Esophagus muscularis mucosa (tissue), 4 donors: ENCODE data around the gene ZBTB44. TPM values are rescaled to one million over a fixed set of nuclear protein-coding genes. Genes with fewer than 3 reads are reported as not detected.

Experiments
- DNase-seq: peaks from one replicate; pipeline ENCODE4 v3.0.0-alpha.2; 2017; ENCODE audit errors: extremely low spot score
- H3K27ac ChIP-seq, 4 donors: fragments of 200-600 bp; sonication (generic); replicated peaks in 1 of 4; 1 replicate in 3 of 4; 2 replicates in 1 of 4; pipeline ENCODE4 v1.5.1; 2016 to 2019; ENCODE audit warnings: mild to moderate bottlenecking in 1 of 4
- H3K27me3 ChIP-seq, 4 donors: fragments of 200-600 bp; sonication (generic); one replicate each; pipeline versions ENCODE4 v1.5.1 to v1.6.0; 2016 to 2019
- H3K36me3 ChIP-seq, 4 donors: fragments of 200-600 bp; sonication (generic); one replicate each; pipeline ENCODE4 v1.5.1; 2016 to 2019
- H3K4me1 ChIP-seq, 4 donors: fragments of 200-600 bp; sonication (generic); one replicate each; pipeline ENCODE4 v1.5.1; 2016 to 2019
- H3K4me3 ChIP-seq, 4 donors: fragments of 200-600 bp; sonication (generic); 1 replicate in 2 of 4; 2 replicates in 2 of 4; pipeline ENCODE4 v1.5.1; 2016 to 2019; ENCODE audit warnings: mild to moderate bottlenecking in 4 of 4, moderate library complexity in 1 of 4
- H3K9me3 ChIP-seq, 4 donors: fragments of 200-600 bp; sonication (generic); 1 replicate in 3 of 4; 2 replicates in 1 of 4; pipeline ENCODE4 v1.5.1; 2016 to 2019
- CTCF ChIP-seq, 3 experiments: fragments of 200-600 bp in 2 of 3; fragments of 450-650 bp in 1 of 3; sonication (generic) in 2 of 3; IDR thresholded peaks; one replicate each; pipeline ENCODE4 v1.5.1; 2017 to 2019; ENCODE audit warnings: antibody characterized with exemption in 3 of 3, mild to moderate bottlenecking in 2 of 3, moderate library complexity in 1 of 3
- EP300 ChIP-seq: sonication (generic); formaldehyde crosslinking; IDR thresholded peaks from one replicate; pipeline ENCODE4 v1.6.1; 2017; ENCODE audit warnings: antibody characterized with exemption
- POLR2A ChIP-seq: fragments of 450-650 bp; IDR thresholded peaks from one replicate; pipeline ENCODE4 v1.6.1; 2017; ENCODE audit warnings: antibody characterized with exemption, moderate library complexity, mild to moderate bottlenecking, low read depth
- POLR2AphosphoS5 ChIP-seq, 2 donors: sonication (generic); formaldehyde crosslinking; IDR thresholded peaks; one replicate each; pipeline ENCODE4 v1.6.1; 2017; ENCODE audit warnings: antibody characterized with exemption in 2 of 2
- WGBS: methylation state at CpG from one replicate; pipeline ENCODE4 v1.1.5; 2018; 5-methylcytosine and 5-hydroxymethylcytosine counted together
- intact Hi-C: fragments of 100-400 bp; cut with DNase I; formaldehyde crosslinking; loops from one replicate; pipeline ENCODE4 v1.15.1; 2023
- small RNA-seq, 3 donors: library from RNA; depleted of rRNA; stranded (forward); fragments of <200 nt; gene quantifications; one replicate each; pipeline ENCODE3, GENCODE V24; 2016
- total RNA-seq, 4 donors: library from RNA; depleted of rRNA; stranded (reverse); fragments of >200 nt; gene quantifications; one replicate each; pipeline versions ENCODE4 v1.1.0 to v1.2.1, GENCODE V29; 2016

Gene ZBTB44
- total RNA-seq, 4 donors from 2014 or later, result 50.4 to 86.4 (median 65.3) TPM

GRCh38 chr11:130179396-130180306, 135.1 kb downstream of the ZBTB44 start:
- intact Hi-C loops, result no loop called here
- Histone ChIP-seq H3K27me3 (no peaks in the 10 kb centered on the region), H3K9me3 (peaks cover 0 to 5% (median 0%) of the 10 kb centered on the region in 4 donors), H3K36me3 (no peaks in the 10 kb centered on the region), H3K4me1 (peaks cover 6 to 42% (median 15%) of the 10 kb centered on the region in 4 donors), H3K4me3 (no peak overlapping the region), H3K27ac (no peak overlapping the region)
- TF ChIP-seq POLR2AphosphoS5 (IDR thresholded peaks at IDR 0.05) (no peak), CTCF (IDR thresholded peaks at IDR 0.05) (no peak), POLR2A (no peak), EP300 (no peak)
- WGBS, result 88% methylated on average over 18 of the region's 21 CpGs
- DNase-seq, result no peak

DNA sequence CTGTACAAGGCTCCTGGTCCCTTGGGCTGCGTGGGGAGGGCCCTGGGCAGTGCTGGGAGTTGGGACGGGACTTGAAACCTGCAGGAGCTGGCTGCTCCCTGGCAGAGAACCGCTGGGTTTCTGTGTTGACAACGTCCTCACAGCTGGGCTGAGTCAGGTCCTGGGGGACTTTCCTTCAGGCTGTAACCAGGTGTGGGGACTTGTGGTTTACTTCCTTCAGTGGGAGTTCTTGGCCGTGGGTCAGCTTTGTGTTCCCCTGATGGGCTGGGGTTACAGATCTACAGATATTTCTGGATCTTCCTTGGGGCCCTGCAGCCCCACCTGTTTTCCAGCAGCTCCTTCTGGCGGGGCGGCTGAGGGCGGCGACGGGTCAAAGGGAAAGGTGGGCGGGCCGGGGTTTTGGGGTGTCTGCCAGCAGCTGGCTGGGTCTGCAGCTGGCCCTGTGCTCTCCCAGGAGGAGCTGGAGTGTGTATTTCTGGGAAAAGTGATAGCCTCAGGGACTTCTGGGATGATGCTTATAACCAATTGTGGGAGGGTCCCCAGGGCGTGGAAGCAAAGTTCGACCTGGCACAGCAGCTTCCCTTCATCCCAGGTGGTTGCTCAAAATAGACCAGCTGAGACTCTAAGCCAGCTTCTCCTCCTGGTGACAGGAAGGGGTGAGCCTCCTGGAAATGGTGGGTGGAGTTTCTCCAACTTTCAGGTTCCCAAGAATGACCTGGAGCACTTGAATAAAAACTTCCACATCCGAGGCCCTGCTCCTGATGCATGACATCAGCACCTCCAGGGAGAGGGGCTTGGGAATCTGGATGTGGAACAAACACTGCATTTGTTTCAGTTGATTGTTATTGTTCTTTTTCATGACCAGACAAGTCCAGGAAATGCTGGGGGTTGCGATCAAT, 136.0 kb downstream of the ZBTB44 start:
- peaks cover 6 to 42% (median 15%) of the 10 kb centered on the region in 4 donors for H3K4me1 ChIP-seq
- H3K36me3 ChIP-seq, result no peaks in the 10 kb centered on the region
- no peak overlapping the region for H3K4me3 ChIP-seq
- peaks cover 0 to 9% (median 0%) of the 10 kb centered on the region in 4 donors for H3K9me3 ChIP-seq
- intact Hi-C loops, result no loop called here
- no peak overlapping the region for H3K27ac ChIP-seq
- TF ChIP-seq CTCF (IDR thresholded peaks at IDR 0.05) (no peak), POLR2A (no peak), POLR2AphosphoS5 (IDR thresholded peaks at IDR 0.05) (no peak)
- no peak for DNase-seq
- no peaks in the 10 kb centered on the region for H3K27me3 ChIP-seq
- 68% methylated on average over 16 of the region's 16 CpGs for WGBS

DNA sequence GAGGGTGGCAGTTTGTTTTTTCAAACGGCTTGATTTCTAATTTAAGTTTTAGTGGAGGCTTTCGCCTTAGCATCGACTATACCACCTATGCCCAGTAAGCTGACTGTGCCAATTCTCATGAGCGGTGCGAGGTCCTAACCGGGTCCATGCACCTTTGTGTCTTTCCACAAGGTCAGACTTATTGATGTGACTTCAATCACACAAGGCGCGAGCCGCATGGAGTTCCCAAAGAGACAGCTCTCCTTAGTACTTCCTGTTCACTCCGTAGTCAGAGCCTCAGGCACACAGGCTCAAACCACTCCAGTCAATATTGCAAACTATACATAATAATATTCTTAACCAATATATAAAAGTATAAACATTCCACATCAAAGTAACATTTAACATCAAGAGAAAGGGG, 136.9 kb downstream of the ZBTB44 start:
- Histone ChIP-seq H3K36me3 (no peaks in the 10 kb centered on the region), H3K27ac (no peak overlapping the region), H3K4me1 (peaks cover 6 to 42% (median 15%) of the 10 kb centered on the region in 4 donors), H3K9me3 (peaks cover 0 to 9% (median 0%) of the 10 kb centered on the region in 4 donors), H3K4me3 (no peak overlapping the region), H3K27me3 (no peaks in the 10 kb centered on the region)
- DNase-seq, result no peak
- WGBS, result 95% methylated on average over 10 of the region's 10 CpGs
- TF ChIP-seq CTCF (IDR thresholded peaks at IDR 0.05) (no peak), EP300 (no peak), POLR2A (no peak), POLR2AphosphoS5 (IDR thresholded peaks at IDR 0.05) (no peak)
- intact Hi-C loops, result no loop called here

Small RNAs within 50 kb of the gene (small RNA-seq; reads per million reads assigned to genes)
- gene RN7SL778P, result 0 reads per million in 3 donors

Other genes starting within 250 kb of the ZBTB44 start
- gene APLP2, start 245.0 kb downstream of the ZBTB44 start, total RNA-seq, result 100 to 1,000 TPM; 311 to 479 (median 410) TPM
- gene ST14, start 155.1 kb downstream of the ZBTB44 start, total RNA-seq, result 1 to 10 TPM; 1.2 to 3.4 (median 2.6) TPM
- 10 to 100 TPM; 23.5 to 55.5 (median 29.8) TPM for gene ADAMTS8, start 113.7 kb upstream of the ZBTB44 start, total RNA-seq
- gene ADAMTS15, start 133.7 kb upstream of the ZBTB44 start, total RNA-seq, result 10 to 100 TPM in 3 of 4 donors, 1 to 10 TPM in 1; 6.6 to 11.4 (median 10.3) TPM